ENCODE data around the gene IP6K3. TPM values are rescaled to one million over a fixed set of nuclear protein-coding genes. Genes with fewer than 3 reads are reported as not detected.

IP6K3 gene
- total RNA-seq, 6 experiments from 2014 or later: 0.25 to 0.83 (median 0.50) TPM; not detected in 2

- DNase-seq: no peak
- Mint-ChIP-seq H3K36me3 (ENCODE audit: low read depth) (peaks cover 19% of the 10 kb centered on the region; the same call in 1 of the 2 replicates), H3K4me1 (ENCODE audit: low read depth) (peaks cover 54% of the 10 kb centered on the region), H3K27ac (no peak overlapping the region), H3K4me3 (peak overlapping the region; percentile 3; the same call in 1 of the 2 replicates), H3K27me3 (ENCODE audit: insufficient read depth) (peaks cover 25% of the 10 kb centered on the region), H3K9me3 (no peaks in the 10 kb centered on the region)
- TF ChIP-seq, protein P1, sequence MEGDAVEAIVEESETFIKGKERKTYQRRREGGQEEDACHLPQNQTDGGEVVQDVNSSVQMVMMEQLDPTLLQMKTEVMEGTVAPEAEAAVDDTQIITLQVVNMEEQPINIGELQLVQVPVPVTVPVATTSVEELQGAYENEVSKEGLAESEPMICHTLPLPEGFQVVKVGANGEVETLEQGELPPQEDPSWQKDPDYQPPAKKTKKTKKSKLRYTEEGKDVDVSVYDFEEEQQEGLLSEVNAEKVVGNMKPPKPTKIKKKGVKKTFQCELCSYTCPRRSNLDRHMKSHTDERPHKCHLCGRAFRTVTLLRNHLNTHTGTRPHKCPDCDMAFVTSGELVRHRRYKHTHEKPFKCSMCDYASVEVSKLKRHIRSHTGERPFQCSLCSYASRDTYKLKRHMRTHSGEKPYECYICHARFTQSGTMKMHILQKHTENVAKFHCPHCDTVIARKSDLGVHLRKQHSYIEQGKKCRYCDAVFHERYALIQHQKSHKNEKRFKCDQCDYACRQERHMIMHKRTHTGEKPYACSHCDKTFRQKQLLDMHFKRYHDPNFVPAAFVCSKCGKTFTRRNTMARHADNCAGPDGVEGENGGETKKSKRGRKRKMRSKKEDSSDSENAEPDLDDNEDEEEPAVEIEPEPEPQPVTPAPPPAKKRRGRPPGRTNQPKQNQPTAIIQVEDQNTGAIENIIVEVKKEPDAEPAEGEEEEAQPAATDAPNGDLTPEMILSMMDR (IDR thresholded peaks at IDR 0.05): no peak
Measured at GRCh38 chr6:33790379-33790778, 43.7 kb upstream of the IP6K3 start.

DNA sequence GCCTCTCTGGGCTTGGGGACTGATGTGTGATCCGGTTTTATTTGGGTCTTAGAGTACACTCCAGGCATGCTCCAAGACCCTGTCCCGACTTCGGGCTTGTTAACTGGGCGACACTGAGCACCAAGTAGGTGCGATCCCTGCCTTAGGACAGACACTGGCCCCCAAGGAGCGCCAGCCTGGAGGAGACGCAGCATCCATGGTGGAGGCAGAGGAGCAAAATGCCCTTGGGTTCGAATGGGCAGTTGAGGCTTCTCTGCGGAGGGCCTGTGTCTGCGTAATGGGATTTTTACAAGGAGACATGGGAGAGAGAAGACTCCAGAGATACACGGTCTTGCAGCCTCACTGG is 42.8 kb upstream of the IP6K3 start:
- Mint-ChIP-seq H3K4me3 (peak overlapping the region; percentile 87), H3K4me1 (ENCODE audit: low read depth) (peaks cover 56% of the 10 kb centered on the region), H3K36me3 (ENCODE audit: low read depth) (peaks cover 25% of the 10 kb centered on the region), H3K9me3 (no peaks in the 10 kb centered on the region), H3K27ac (peak overlapping the region; percentile 89), H3K27me3 (ENCODE audit: insufficient read depth) (peaks cover 18% of the 10 kb centered on the region)
- no peak for DNase-seq
- TF ChIP-seq, protein P1 (IDR thresholded peaks at IDR 0.05): no peak

- peak within 1 kb of the TSS; percentile 100 for H3K4me3 Mint-ChIP-seq
- peaks cover 27% of the 10 kb centered on the region for H3K36me3 Mint-ChIP-seq (ENCODE audit: low read depth)
- peaks cover 61% of the 10 kb centered on the region for H3K4me1 Mint-ChIP-seq (ENCODE audit: low read depth)
- peaks cover 12% of the 10 kb centered on the region for H3K27me3 Mint-ChIP-seq (ENCODE audit: insufficient read depth)
- TF ChIP-seq, protein P1 (IDR thresholded peaks at IDR 0.05): peak; percentile 29
- peak within 1 kb of the TSS; percentile 100 for H3K27ac Mint-ChIP-seq
- DNase-seq: peak; percentile 91
- no peaks in the 10 kb centered on the region for H3K9me3 Mint-ChIP-seq
Measured at GRCh38 chr6:33788694-33789549, 42.2 kb upstream of the IP6K3 start, which contains the start of gene LEMD2. TSS of gene LEMD2 (minus strand) at chr6:33789130. CDS start at chr6:33789116, 14 bp downstream.

GRCh38 chr6:33787954-33788693 is 41.4 kb upstream of the IP6K3 start:
- Mint-ChIP-seq H3K9me3 (no peaks in the 10 kb centered on the region), H3K27me3 (ENCODE audit: insufficient read depth) (peaks cover 8% of the 10 kb centered on the region), H3K27ac (peak overlapping the region; percentile 100), H3K4me1 (ENCODE audit: low read depth) (peaks cover 69% of the 10 kb centered on the region), H3K36me3 (ENCODE audit: low read depth) (peaks cover 35% of the 10 kb centered on the region), H3K4me3 (peak overlapping the region; percentile 100)
- peak; percentile 74 for DNase-seq
- TF ChIP-seq, protein P1 (IDR thresholded peaks at IDR 0.05): no peak

- Mint-ChIP-seq H3K4me3 (peak overlapping the region; percentile 100), H3K27ac (peak overlapping the region; percentile 100), H3K4me1 (ENCODE audit: low read depth) (peaks cover 75% of the 10 kb centered on the region), H3K27me3 (ENCODE audit: insufficient read depth) (peaks cover 5% of the 10 kb centered on the region), H3K9me3 (no peaks in the 10 kb centered on the region), H3K36me3 (ENCODE audit: low read depth) (peaks cover 41% of the 10 kb centered on the region)
- TF ChIP-seq, protein P1 (IDR thresholded peaks at IDR 0.05): no peak
- DNase-seq: peak; percentile 48
Measured at GRCh38 chr6:33787346-33787953, 40.7 kb upstream of the IP6K3 start.
